ENCODE results near the gene ZNF140. TPM values are rescaled to one million over a fixed set of nuclear protein-coding genes. Genes with fewer than 3 reads are reported as not detected.

ZNF140 gene
- total RNA-seq, 2 experiments from 2014 or later, result 10.9 to 12.2 TPM

DNA sequence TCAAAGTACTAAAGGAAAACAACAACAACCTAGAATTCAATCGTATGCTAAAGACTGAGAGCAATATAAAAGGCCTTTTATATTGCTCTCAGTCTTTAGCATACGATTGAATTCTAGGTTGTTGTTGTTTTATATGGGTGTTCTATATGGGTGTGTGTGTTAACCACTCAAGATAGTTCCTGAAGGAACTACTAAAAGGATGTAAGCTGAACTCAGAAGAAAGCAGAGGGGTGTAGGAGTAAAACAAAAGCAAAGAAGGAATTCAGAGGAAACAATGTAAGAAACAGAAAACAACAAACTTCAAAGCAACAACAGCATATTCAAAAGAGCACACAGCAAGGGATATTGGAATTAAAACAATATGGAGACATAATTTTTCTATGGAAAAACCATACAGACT is 44.0 kb downstream of the ZNF140 start:
- ChIA-PET POLR2A (no interaction called here), CTCF (no interaction called here)

- CTCF ChIA-PET, result interaction anchor here (0.5 to 1.2 kb wide), 2 partner anchors 18 to 429 kb away, joined by 3 read pairs; no protein-coding TSS in a partner anchor
- POLR2A ChIA-PET, result interaction anchor here (1.0 to 1.3 kb wide), 5 partner anchors 17 to 142 kb away, joined by 3 to 5 read pairs (median 4); partner anchors contain the start of gene ZNF268
Measured at GRCh38 chr12:133129368-133130037, 48.8 kb downstream of the ZNF140 start.

DNA sequence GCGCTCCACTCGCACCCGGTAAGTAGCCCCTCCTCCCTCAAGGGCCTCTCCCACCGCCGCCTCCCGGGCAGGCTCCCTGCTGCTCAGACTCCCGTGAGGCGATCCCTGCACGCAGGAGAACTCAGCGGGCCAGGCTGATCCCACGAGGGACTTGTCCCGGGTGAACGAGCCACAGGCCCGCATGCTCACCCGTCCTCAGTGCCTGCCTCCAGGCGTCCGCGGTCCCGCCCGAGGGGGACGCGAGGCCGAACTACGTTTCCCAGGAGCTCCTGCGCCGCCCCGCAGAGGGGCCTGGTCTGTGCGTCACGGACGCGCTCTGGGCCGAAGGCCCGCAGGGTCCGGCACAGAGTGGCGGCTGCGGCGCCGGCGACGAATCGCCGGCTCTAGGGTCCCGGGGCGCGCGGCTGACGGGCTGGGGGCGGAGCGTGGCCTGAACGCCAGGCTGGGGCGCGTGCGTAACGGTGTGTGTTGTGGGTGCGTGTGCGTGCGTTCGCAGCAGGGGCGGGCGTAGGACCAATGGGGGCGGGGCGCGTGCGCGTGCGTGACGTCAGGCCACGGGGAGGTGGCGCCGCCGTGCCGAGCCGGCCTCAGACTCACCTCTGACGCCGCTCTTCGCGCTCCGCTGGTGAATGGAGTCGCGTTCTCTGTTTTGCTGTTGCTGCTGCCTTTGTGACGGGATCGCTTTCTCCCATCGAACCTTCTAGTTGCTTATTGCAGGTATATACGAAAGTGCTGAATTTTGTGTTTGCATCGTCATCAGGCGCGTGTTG is 49.5 kb downstream of the ZNF140 start, which contains the start of the genes ZNF10 and ZNF891:
Gene ZNF10 (plus strand): TSS at position 590 of the 770 bp plus-strand sequence. CDS start 13,866 bp downstream, outside the sequence.
Gene ZNF891 (minus strand): TSS at position 237 of the 770 bp plus-strand sequence. CDS start 8,356 bp downstream, outside the sequence.
- CTCF ChIA-PET, result interaction anchor here (0.7 to 1.2 kb wide), 2 partner anchors 18 to 84 kb away, joined by 3 read pairs; no protein-coding TSS in a partner anchor
- POLR2A ChIA-PET, result interaction anchor here (1.0 to 1.3 kb wide), 5 partner anchors 18 to 142 kb away, joined by 3 to 5 read pairs (median 4); partner anchors contain the start of gene ZNF268

DNA sequence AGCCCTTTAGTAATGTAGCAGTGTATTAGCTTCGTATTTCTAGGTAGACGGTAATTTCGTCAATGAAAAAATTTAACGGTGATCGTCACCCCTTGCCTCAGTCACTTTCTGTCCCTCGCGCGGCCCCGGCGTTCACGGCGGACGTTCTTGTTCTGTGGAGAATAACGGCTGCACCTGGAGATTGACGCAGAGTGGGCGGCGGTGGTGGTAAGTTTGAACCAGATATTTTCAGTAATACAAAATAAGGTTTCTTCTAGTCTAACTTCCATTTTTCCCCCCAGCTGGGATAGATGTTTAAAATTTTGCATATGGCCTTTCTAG is 50.0 kb downstream of the ZNF140 start:
- ChIA-PET POLR2A (interaction anchor here (1.1 to 1.3 kb wide), 3 partner anchors 50 to 143 kb away, joined by 3 to 5 read pairs (median 4); partner anchors contain the start of gene ZNF268), CTCF (interaction anchor here (0.6 to 0.7 kb wide), 2 partner anchors 84 to 161 kb away, joined by 3 read pairs; no protein-coding TSS in a partner anchor)

GRCh38 chr12:133135747-133136146 is 55.0 kb downstream of the ZNF140 start:
- ChIA-PET POLR2A (no interaction called here), CTCF (no interaction called here)

GRCh38 chr12:133145981-133146380 is 65.3 kb downstream of the ZNF140 start:
- ChIA-PET CTCF (no interaction called here), POLR2A (no interaction called here)

DNA sequence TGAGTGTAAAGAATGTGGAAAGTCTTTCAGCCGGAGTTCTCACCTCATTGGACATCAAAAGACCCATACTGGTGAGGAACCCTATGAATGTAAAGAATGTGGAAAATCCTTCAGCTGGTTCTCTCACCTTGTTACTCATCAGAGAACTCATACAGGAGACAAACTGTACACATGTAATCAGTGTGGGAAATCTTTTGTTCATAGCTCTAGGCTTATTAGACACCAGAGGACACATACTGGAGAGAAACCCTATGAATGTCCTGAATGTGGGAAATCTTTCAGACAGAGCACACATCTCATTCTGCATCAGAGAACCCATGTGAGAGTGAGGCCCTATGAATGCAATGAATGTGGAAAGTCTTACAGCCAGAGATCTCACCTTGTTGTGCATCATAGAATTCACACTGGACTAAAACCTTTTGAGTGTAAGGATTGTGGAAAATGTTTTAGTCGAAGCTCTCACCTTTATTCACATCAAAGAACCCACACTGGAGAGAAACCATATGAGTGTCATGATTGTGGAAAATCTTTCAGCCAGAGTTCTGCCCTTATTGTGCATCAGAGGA is 75.5 kb downstream of the ZNF140 start:
- ChIA-PET POLR2A (no interaction called here), CTCF (no interaction called here)

Other genes with a start within 250 kb of the ZNF140 start
- gene CHFR, start 193.3 kb upstream of the ZNF140 start, total RNA-seq, result 10 to 100 TPM; 50.4 to 54.6 TPM
- 1 to 10 TPM; 5.3 to 6.9 TPM for gene ZNF605, start 124.6 kb upstream of the ZNF140 start, total RNA-seq
- 10 to 100 TPM; 13.0 to 14.2 TPM for gene ZNF26, start 94.6 kb upstream of the ZNF140 start, total RNA-seq
- 10 to 100 TPM; 13.8 to 17.0 TPM for gene ZNF84, start 43.4 kb upstream of the ZNF140 start, total RNA-seq
- gene ZNF891, start 49.4 kb downstream of the ZNF140 start, total RNA-seq, result 1 to 10 TPM; 1.9 to 2.0 TPM
- 1 to 10 TPM; 3.2 to 4.0 TPM for gene ZNF10, start 49.7 kb downstream of the ZNF140 start, total RNA-seq
- 10 to 100 TPM; 18.6 to 19.6 TPM for gene ZNF268, start 100.6 kb downstream of the ZNF140 start, total RNA-seq
- gene ANHX, start 155.0 kb downstream of the ZNF140 start, total RNA-seq, result not detected

All from activated CD8-positive, alpha-beta memory T cell treated with anti-CD3 and anti-CD28 coated beads for 36 hours (primary cell).